Right kidney (tissue), 1 donor: Measurements from ENCODE around the gene IL12RB1.
"Not testable (repeated sequence)": the region's sequence is repeated elsewhere in the genome, so short reads cannot be mapped to it uniquely, and the experiment has no call there.

Experiments
- DNase-seq: peaks from one replicate; pipeline ENCODE4 v3.0.0-alpha.2; 2016

Gene IL12RB1

DNA sequence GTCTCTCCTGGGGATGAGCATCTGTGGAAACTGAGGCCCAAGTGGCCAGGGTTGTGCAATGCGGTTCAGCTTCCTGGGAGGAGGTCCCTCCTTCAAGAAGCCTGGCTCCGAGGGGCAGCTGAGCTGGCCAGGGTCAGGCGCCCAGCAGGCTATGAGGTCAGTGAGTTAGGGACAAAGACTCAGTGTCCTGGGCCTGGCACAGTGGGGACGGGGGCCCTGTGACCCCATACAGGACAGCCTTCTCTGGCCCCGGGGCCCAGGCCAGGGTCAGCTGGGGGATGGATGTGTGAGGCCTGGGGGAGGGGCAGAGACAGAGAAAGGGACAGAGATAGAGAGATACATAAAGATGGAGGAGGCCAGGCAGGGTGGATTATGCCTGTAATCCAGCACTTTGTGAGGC is 3.0 kb upstream of the IL12RB1 start:
- DNase-seq, result no peak

- DNase-seq, result not testable (repeated sequence)
Observed at GRCh38 chr19:18089096-18089541, 2.4 kb upstream of the IL12RB1 start.

GRCh38 chr19:18085702-18086457 is 854 bp downstream of the IL12RB1 start:
- DNase-seq, result no peak

GRCh38 chr19:18083929-18084684 is 2.6 kb downstream of the IL12RB1 start:
- no peak for DNase-seq

DNA sequence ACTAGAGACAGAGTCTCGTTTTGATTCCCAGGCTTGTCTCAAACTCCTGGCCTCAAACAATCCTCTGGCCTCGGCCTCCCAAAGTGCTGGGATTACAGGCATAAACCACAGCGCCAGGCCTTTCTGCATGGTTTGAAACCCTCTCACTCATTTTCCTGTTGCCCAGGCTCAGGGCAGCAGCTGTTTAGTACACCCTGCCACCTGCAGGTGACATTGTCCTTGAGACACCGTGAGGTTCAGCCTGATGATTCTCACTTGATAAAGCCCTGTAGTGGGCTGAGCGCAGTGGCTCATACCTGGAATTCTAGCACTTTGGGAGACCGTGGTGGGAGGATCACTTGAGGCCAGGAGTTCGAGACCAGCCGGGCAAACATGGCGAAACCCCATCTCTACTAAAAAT is 12.5 kb downstream of the IL12RB1 start:
- no peak for DNase-seq

GRCh38 chr19:18073197-18073596 is 13.5 kb downstream of the IL12RB1 start:
- no peak for DNase-seq

DNA sequence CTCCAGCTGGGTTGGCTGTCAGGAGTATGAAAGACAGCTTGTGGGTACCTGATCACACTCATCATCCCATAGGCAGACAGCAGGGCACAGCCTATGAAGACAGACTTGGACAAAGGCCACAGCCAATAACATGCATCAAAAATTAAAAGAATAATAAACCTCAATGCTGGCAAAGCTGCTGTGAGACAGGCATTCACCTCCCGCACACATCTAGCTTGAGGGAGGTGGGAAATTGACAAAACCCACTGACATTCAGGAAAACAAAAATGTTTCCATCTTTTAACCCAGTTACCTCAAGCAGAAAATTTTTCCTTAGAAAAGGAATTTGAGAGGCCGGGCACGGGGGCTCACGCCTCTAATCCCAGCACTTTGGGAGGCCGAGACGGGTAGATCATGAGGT is 14.4 kb downstream of the IL12RB1 start:
- no peak for DNase-seq

- DNase-seq, result no peak
Observed at GRCh38 chr19:18070181-18070580, 16.6 kb downstream of the IL12RB1 start.

DNA sequence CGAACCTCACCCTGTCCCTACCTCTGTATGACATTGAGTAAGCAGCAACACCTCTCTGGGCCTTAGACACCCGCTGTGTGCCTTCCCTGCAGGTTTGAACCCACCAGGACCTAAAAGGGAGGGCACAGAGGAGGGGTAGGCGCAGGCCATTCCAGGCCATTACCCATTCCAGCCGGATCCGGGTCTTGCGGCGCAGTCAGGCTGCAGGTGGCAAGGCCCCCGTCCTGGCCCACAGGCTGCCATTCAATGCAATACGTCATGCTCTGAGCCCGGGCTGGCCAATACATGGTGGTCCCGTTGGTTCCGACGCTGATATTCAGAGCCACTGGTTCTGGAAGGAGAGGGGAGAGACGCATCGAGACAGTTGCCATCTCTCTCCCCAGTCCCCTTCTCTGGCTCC is 17.4 kb downstream of the IL12RB1 start:
- DNase-seq, result no peak

- DNase-seq, result no peak
Observed at GRCh38 chr19:18068395-18068794, 18.3 kb downstream of the IL12RB1 start.

DNA sequence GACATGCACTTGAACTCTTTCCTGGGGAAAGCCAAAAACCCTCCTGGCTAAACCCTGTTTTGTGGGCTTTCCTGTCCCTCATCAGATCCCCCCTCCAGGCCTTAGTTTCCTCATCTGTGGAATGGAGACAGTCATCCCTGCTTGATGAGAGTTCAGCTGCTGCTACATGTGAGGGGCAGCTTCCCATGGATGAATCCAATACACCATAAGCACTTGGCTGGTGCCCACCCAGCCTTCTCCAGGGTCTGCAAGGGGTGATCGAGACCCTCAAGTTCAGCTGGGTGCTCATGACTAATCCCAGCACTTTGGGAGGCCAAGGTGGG is 21.6 kb downstream of the IL12RB1 start:
- no peak for DNase-seq

- no peak for DNase-seq
Observed at GRCh38 chr19:18063463-18063862, 23.3 kb downstream of the IL12RB1 start.

GRCh38 chr19:18062028-18062427 is 24.7 kb downstream of the IL12RB1 start:
- no peak for DNase-seq

DNA sequence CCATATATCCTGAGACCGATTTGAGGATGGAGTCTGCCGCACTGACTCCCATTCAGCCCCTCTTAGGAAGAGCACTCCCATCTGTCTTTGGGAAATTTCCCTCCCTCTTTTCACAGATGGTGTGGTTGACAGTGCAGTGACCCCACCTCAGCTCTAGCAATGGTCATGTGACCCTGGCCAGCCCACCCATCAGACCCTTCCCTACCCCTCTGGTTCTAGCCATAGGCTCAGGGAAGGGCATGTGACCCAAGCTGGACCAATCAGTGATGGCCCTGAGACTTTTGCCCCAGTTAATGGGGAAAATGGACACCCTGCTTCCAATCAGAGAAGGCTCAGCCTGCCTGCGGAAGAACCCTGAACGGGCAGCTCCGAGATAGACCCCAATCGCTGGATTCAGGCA is 26.3 kb downstream of the IL12RB1 start:
- no peak for DNase-seq

DNA sequence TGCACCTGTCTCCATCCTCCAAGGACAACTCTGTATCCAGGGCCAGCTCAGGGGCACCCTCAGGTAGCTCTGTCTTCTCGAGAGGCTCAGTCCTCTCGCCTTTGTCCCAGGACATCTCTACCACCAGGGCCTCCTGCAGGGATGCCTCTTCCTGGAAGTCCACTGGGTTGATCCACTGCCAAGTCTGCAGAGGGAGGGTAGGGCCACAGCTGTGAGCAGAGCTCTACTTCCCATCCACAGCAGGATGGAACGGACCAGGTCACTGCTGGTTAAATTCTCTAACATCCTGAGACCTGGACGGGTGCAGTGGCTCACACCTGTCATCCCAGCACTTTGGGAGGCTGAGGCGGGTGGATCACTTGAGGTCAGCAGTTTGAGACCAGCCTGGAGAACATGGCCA is 26.8 kb downstream of the IL12RB1 start:
- DNase-seq, result no peak

DNA sequence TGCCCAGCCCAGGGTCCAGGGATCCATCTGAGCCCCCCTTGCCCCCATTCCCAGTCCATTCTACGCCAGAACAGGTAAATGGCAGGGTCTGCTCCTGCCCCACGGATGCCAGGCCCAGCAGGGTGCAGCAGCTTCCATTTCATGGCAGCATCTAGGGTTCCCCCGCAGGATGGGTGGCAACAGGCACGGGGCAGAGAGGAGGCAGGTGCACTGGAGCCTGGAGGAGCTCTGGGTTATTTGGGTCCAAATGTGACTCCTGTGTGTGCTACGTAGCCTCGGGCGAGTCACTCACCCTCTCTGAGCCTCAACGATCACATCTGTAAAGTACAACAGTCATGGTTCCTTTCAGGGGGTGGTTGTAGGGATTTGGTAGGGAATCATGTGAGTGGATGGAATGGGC is 27.4 kb downstream of the IL12RB1 start:
- DNase-seq, result no peak

DNA sequence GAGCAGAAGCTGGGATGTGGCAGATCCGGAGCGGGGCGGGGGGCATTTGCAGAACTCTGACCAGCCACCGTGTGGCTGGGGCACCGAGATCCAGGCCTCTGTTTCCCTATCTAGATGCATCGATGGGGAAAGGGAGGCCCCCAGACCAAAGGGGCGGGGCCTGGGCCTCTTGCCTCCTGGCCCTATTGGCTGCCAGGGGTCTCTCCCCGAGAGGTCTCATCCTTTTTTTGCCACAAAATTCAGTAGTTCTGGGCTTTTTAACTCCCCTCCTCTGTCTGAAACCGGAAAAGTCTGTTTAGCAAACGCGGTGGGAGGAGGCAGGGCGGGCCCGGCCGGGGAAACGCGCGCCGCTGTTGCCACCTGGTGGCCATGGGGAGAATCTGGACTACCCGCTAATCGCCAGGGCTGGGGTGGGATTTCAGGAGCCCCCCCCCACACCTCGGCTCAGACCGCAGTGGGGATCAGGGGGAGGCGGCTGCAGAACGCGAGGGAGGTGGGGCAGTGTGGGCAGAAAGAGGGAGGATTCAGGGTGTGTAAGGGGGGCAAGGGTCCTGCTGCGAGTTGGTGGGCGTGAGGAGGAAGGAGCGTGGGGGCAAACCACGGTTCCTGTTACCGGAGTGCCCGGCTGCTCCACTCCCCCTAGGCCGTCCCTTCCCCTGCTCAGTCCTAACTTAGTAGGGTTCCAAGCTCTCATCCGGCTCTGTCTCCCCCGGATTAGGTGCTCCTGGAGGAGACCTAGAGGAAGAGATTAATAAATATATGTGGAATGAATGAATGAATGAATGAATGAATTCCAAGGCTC is 28.3 kb downstream of the IL12RB1 start:
- peak; percentile 74 for DNase-seq

GRCh38 chr19:18057557-18057956 is 29.2 kb downstream of the IL12RB1 start:
- no peak for DNase-seq

DNA sequence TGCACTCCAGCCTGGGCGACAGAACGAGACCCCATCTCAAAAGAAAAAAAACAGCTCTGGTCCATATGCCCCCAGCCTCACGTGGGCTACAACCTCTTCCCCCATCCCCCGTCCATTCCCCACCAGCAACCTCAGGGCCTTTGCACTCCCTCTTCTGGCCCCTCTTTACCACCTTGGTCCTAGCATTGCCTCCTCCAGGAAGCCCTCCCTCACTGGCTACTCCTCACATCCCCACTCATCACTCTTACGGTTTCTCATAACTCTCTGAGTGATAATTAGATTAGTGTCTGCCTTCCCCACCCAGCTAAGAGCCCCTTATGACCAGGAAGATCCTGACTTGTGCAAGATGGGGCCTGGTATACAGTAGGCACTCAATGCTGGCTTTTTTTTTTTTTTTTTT is 30.8 kb downstream of the IL12RB1 start:
- DNase-seq, result no peak

DNA sequence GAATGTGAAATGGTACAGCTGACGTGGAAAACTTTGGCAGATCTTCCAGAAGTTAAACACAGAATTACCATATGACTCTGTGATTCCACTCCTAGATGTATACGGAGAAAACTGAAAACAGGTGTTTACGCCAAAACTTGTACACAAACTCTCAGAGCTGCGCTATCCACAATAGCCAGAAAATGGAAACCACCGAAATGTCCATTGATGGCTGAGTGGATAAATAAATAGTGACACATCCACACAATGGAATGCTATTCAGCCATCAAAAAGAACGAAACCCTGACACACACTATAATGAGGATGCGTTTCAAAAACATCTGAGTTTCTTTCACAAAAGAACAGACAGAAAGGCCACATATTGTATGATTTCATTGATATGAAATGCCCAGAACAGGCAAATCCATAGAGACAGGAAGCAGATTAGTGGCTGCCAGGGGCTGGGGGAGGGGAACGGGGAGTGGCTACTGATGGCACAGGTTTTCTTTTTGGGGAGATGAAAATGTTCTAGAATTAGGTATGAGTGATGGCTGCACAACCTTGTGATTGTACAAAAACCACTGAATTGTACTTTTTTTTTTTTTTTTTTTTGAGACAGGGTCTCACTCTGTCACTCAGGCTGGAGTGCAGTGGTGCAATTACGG is 33.0 kb downstream of the IL12RB1 start:
- no peak for DNase-seq

- DNase-seq, result no peak
Observed at GRCh38 chr19:18051887-18052286, 34.8 kb downstream of the IL12RB1 start.

DNA sequence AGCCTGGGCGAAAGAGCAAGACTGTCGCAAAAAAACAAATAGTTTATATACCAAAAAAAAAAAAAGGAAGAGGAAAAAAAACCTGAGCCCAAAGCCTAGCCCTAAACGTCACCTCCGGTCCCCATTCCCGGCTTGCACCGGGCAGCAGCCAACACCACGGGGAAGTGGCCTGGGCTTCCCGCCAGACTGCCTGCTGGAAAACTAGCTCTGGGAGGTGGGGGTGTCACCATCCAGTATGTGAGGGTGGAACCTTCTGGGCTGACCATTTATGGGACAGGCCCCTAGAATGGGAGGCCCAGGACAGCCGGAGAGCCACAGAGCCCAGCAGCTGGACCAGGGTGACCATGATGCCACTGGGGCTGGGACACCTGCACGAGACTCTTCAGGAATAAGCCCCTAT is 37.3 kb downstream of the IL12RB1 start:
- no peak for DNase-seq
